ENCODE data around the gene HIF3A. TPM values are rescaled to one million over a fixed set of nuclear protein-coding genes. Genes with fewer than 3 reads are reported as not detected.

Gene HIF3A
- total RNA-seq, 4 donors from 2014 or later, result 49.1 to 88.3 (median 66.0) TPM

- DNase-seq, result no peak
- Histone ChIP-seq H3K4me1 (no peaks in the 10 kb centered on the region), H3K36me3 (peaks cover 34 to 44% of the 10 kb centered on the region in 2 donors), H3K9me3 (no peaks in the 10 kb centered on the region), H3K27ac (no peak overlapping the region), H3K4me3 (replicated peaks in 1 of 3) (no peak overlapping the region), H3K27me3 (no peaks in the 10 kb centered on the region)
- intact Hi-C loops (cut with DNase I), result loop anchor here (10.0 kb wide), 1 partner anchor 106 kb away; no protein-coding TSS in a partner anchor
- WGBS, 2 donors, result 92 to 94% methylated on average over 10 to 12 of the region's 18 CpGs
- TF ChIP-seq POLR2A (IDR thresholded peaks at IDR 0.05), result no peak
- TF ChIP-seq, protein P1, sequence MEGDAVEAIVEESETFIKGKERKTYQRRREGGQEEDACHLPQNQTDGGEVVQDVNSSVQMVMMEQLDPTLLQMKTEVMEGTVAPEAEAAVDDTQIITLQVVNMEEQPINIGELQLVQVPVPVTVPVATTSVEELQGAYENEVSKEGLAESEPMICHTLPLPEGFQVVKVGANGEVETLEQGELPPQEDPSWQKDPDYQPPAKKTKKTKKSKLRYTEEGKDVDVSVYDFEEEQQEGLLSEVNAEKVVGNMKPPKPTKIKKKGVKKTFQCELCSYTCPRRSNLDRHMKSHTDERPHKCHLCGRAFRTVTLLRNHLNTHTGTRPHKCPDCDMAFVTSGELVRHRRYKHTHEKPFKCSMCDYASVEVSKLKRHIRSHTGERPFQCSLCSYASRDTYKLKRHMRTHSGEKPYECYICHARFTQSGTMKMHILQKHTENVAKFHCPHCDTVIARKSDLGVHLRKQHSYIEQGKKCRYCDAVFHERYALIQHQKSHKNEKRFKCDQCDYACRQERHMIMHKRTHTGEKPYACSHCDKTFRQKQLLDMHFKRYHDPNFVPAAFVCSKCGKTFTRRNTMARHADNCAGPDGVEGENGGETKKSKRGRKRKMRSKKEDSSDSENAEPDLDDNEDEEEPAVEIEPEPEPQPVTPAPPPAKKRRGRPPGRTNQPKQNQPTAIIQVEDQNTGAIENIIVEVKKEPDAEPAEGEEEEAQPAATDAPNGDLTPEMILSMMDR (IDR thresholded peaks at IDR 0.05), result no peak
These were observed 94.0 kb downstream of the HIF3A start for GRCh38 chr19:46390866-46391265.

DNA sequence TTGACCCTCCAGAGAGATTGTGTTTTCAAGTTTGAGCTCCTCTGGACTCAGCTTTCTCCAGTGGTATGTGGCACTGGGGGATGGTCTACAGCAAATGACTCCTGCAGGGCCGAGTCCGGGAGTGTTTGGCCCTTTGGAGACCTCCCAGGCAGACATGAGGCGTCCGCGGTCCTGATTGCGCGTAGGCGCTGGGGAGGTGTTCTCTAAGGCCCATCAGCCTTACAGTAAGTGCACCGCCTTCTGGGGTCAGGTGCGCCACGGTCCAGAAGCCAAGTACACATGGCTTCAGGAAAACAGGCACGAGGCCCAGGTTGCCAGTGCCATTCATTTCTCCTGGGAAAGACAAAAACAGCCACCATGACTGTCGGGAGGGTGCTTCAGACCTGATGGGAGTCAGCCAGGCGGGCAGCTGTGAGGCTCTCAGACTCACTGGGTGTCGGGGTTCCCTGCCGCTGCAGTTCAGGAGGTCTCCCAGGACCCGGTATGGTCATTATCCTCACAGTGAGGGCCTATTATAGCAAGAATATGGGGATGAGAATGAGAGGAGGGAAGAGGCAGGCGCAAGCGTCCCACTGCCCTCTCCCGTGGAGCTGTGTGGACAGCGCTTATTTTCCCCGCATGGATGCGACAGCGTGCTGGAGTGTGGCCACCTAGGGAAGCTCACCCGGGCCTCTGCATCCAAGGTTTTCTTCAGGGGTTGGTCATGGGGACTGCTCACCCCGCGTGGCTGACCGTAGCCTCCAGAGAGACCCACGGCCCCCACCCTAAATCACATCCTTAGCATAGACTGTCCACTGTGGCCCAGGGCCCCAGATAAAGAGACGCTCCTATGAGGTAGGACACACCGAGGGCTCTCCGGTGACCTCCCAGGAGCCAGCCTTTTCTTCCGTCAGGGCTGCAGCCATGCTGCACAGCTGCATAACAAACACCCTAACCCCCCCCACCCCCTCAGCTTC, 94.7 kb downstream of the HIF3A start:
- Histone ChIP-seq H3K9me3 (no peaks in the 10 kb centered on the region), H3K27me3 (no peaks in the 10 kb centered on the region), H3K36me3 (peaks cover 34 to 43% of the 10 kb centered on the region in 2 donors), H3K4me1 (no peaks in the 10 kb centered on the region), H3K4me3 (replicated peaks in 1 of 3) (no peak overlapping the region), H3K27ac (no peak overlapping the region)
- no peak for DNase-seq
- intact Hi-C loops (cut with DNase I), result loop anchor here (10.0 kb wide), 1 partner anchor 107 kb away; no protein-coding TSS in a partner anchor
- 90 to 92% methylated on average over 16 to 31 of the region's 33 CpGs for WGBS, 2 donors
- TF ChIP-seq POLR2A (IDR thresholded peaks at IDR 0.05), result no peak
- TF ChIP-seq, protein P1 (IDR thresholded peaks at IDR 0.05), result no peak

- WGBS, 2 donors, result 69 to 73% methylated on average over 19 to 20 of the region's 21 CpGs
- Histone ChIP-seq H3K27me3 (no peaks in the 10 kb centered on the region), H3K36me3 (peaks cover 30 to 36% of the 10 kb centered on the region in 2 donors), H3K4me3 (replicated peaks in 1 of 3) (no peak overlapping the region), H3K27ac (no peak overlapping the region), H3K9me3 (no peaks in the 10 kb centered on the region), H3K4me1 (no peaks in the 10 kb centered on the region)
- DNase-seq, result no peak
- TF ChIP-seq, protein P1 (IDR thresholded peaks at IDR 0.05), result no peak
- TF ChIP-seq POLR2A (IDR thresholded peaks at IDR 0.05), result no peak
- intact Hi-C loops (cut with DNase I), result loop anchor here (10.0 kb wide), 1 partner anchor 108 kb away; no protein-coding TSS in a partner anchor
These were observed 95.5 kb downstream of the HIF3A start for GRCh38 chr19:46392252-46392801.

- intact Hi-C loops (cut with DNase I), result loop anchor here (10.0 kb wide), 1 partner anchor 108 kb away; no protein-coding TSS in a partner anchor
- WGBS, 2 donors, result 68 to 85% methylated on average over 4 of the region's 4 CpGs
- Histone ChIP-seq H3K27me3 (no peaks in the 10 kb centered on the region), H3K4me3 (replicated peaks in 1 of 3) (no peak overlapping the region), H3K27ac (no peak overlapping the region), H3K4me1 (no peaks in the 10 kb centered on the region), H3K36me3 (peaks cover 25 to 32% of the 10 kb centered on the region in 2 donors), H3K9me3 (no peaks in the 10 kb centered on the region)
- no peak for DNase-seq
- no peak for TF ChIP-seq POLR2A (IDR thresholded peaks at IDR 0.05)
- TF ChIP-seq, protein P1 (IDR thresholded peaks at IDR 0.05), result no peak
These were observed 96.0 kb downstream of the HIF3A start for GRCh38 chr19:46392837-46393236.

Small RNA genes within 50 kb of the gene (small RNA-seq; reads per million reads assigned to genes)
- not detected for gene RNU6-924P

Other genes with a start within 250 kb of the HIF3A start
- not detected for gene IGFL3, start 172.4 kb upstream of the HIF3A start, total RNA-seq
- gene IGFL2, start 148.8 kb upstream of the HIF3A start, total RNA-seq, result not detected
- not detected for gene IGFL1, start 67.3 kb upstream of the HIF3A start, total RNA-seq
- 100 to 1,000 TPM in 1 of 4 donors, 10 to 100 TPM in 3; 63.3 to 112 (median 80.7) TPM for gene PPP5C, start 50.0 kb downstream of the HIF3A start, total RNA-seq
- 10 to 100 TPM; 16.8 to 34.9 (median 29.3) TPM for gene CCDC8, start 116.5 kb downstream of the HIF3A start, total RNA-seq
- gene PNMA8C, start 131.9 kb downstream of the HIF3A start, total RNA-seq, result under 1 TPM in 1 of 4 donors, not detected in 3; 0.11 TPM
- gene PNMA8A, start 174.5 kb downstream of the HIF3A start, total RNA-seq, result 10 to 100 TPM in 3 of 4 donors, 1 to 10 TPM in 1; 8.9 to 33.8 (median 19.5) TPM
- 1 to 10 TPM; 1.3 to 1.5 (median 1.5) TPM for gene PNMA8B, start 198.8 kb downstream of the HIF3A start, total RNA-seq

Data from thyroid gland (tissue), 4 donors.